CD4-positive, alpha-beta T cell treated with Interleukin-1 beta for 1 hour (primary cell): ENCODE data around the gene MCOLN3.

Source experiments
- DNase-seq, 2 donors: peaks; one replicate each; pipeline ENCODE4 v3.0.0-alpha.2; 2020 to 2022

Gene MCOLN3

GRCh38 chr1:85048296-85049064, at the start of gene MCOLN3:
Gene MCOLN3, minus strand, starts transcription at chr1:85048500. Its CDS starts 3,140 bp downstream, at chr1:85045360.
- peak; percentile 18 to 32 for DNase-seq

- no peak for DNase-seq
Observed at GRCh38 chr1:85093644-85094043, 45.3 kb upstream of the MCOLN3 start.

- peak in 1 of 2 donors; percentile 3 for DNase-seq
Observed at GRCh38 chr1:85091671-85092280, 43.5 kb upstream of the MCOLN3 start.

GRCh38 chr1:85090225-85090624, 41.9 kb upstream of the MCOLN3 start:
- peak in 1 of 2 donors; percentile 19 for DNase-seq

GRCh38 chr1:85089203-85089602, 40.9 kb upstream of the MCOLN3 start:
- no peak for DNase-seq

GRCh38 chr1:85088408-85088784, 40.1 kb upstream of the MCOLN3 start:
- no peak for DNase-seq

- DNase-seq, result no peak
Observed at GRCh38 chr1:85087659-85088407, 39.5 kb upstream of the MCOLN3 start.

GRCh38 chr1:85085417-85085816, 37.1 kb upstream of the MCOLN3 start:
- no peak for DNase-seq

- peak in 1 of 2 donors; percentile 17 for DNase-seq
Observed at GRCh38 chr1:85078903-85079302, 30.6 kb upstream of the MCOLN3 start.

- DNase-seq, result no peak
Observed at GRCh38 chr1:85074365-85074964, 26.2 kb upstream of the MCOLN3 start.

GRCh38 chr1:85070972-85071492, 22.7 kb upstream of the MCOLN3 start:
- DNase-seq, result no peak

GRCh38 chr1:85068846-85069245, 20.5 kb upstream of the MCOLN3 start:
- no peak for DNase-seq

- DNase-seq, result no peak
Observed at GRCh38 chr1:85065550-85065949, 17.2 kb upstream of the MCOLN3 start.

- DNase-seq, result no peak
Observed at GRCh38 chr1:85062425-85063026, 14.2 kb upstream of the MCOLN3 start.

- DNase-seq, result peak; percentile 89 to 94
Observed at GRCh38 chr1:85061711-85062424, 13.6 kb upstream of the MCOLN3 start.

- DNase-seq, result no peak
Observed at GRCh38 chr1:85060038-85060437, 11.7 kb upstream of the MCOLN3 start.

GRCh38 chr1:85059563-85059962, 11.3 kb upstream of the MCOLN3 start:
- no peak for DNase-seq

GRCh38 chr1:85058786-85059185, 10.5 kb upstream of the MCOLN3 start:
- DNase-seq, result no peak

GRCh38 chr1:85058311-85058710, 10.0 kb upstream of the MCOLN3 start:
- DNase-seq, result no peak

- no peak for DNase-seq
Observed at GRCh38 chr1:85054664-85055063, 6.4 kb upstream of the MCOLN3 start.

GRCh38 chr1:85049735-85050166, 1.5 kb upstream of the MCOLN3 start:
- DNase-seq, result no peak
